ENCODE results near the gene OR5H2.
"Not testable (repeated sequence)": the region's sequence is repeated elsewhere in the genome, so short reads cannot be mapped to it uniquely, and the experiment has no call there.

Gene OR5H2

GRCh38 chr3:98282205-98282604, at the start of gene OR5H2:
OR5H2 (plus strand) TSS chr3:98282505; CDS start chr3:98282903, 398 bp downstream.
- in situ Hi-C loops (cut with MboI; ENCODE audit: low sequenced_read_pairs) = no loop called here

GRCh38 chr3:98233468-98233867, 48.8 kb upstream of the OR5H2 start:
- in situ Hi-C loops (cut with MboI; ENCODE audit: low sequenced_read_pairs) = no loop called here

- in situ Hi-C loops (cut with MboI; ENCODE audit: low sequenced_read_pairs) = no loop called here
Measured at GRCh38 chr3:98240131-98240530, 42.2 kb upstream of the OR5H2 start.

GRCh38 chr3:98242155-98242554, 40.1 kb upstream of the OR5H2 start:
- in situ Hi-C loops (cut with MboI; ENCODE audit: low sequenced_read_pairs) = no loop called here

GRCh38 chr3:98243843-98244242, 38.5 kb upstream of the OR5H2 start:
- in situ Hi-C loops (cut with MboI; ENCODE audit: low sequenced_read_pairs) = no loop called here

- in situ Hi-C loops (cut with MboI; ENCODE audit: low sequenced_read_pairs) = no loop called here
Measured at GRCh38 chr3:98246142-98246541, 36.2 kb upstream of the OR5H2 start.

- in situ Hi-C loops (cut with MboI; ENCODE audit: low sequenced_read_pairs) = not testable (repeated sequence)
Measured at GRCh38 chr3:98256026-98256425, 26.3 kb upstream of the OR5H2 start.

- in situ Hi-C loops (cut with MboI; ENCODE audit: low sequenced_read_pairs) = no loop called here
Measured at GRCh38 chr3:98259707-98260106, 22.6 kb upstream of the OR5H2 start.

- in situ Hi-C loops (cut with MboI; ENCODE audit: low sequenced_read_pairs) = no loop called here
Measured at GRCh38 chr3:98262046-98262445, 20.3 kb upstream of the OR5H2 start.

- in situ Hi-C loops (cut with MboI; ENCODE audit: low sequenced_read_pairs) = no loop called here
Measured at GRCh38 chr3:98263944-98264343, 18.4 kb upstream of the OR5H2 start, which contains the start of gene OR5H6. OR5H6 (plus strand) TSS chr3:98264244; CDS start chr3:98264333, 89 bp downstream.

- in situ Hi-C loops (cut with MboI; ENCODE audit: low sequenced_read_pairs) = no loop called here
Measured at GRCh38 chr3:98269846-98270245, 12.5 kb upstream of the OR5H2 start.

- in situ Hi-C loops (cut with MboI; ENCODE audit: low sequenced_read_pairs) = no loop called here
Measured at GRCh38 chr3:98272126-98272525, 10.2 kb upstream of the OR5H2 start.

GRCh38 chr3:98274914-98275313, 7.4 kb upstream of the OR5H2 start:
- in situ Hi-C loops (cut with MboI; ENCODE audit: low sequenced_read_pairs) = no loop called here

- in situ Hi-C loops (cut with MboI; ENCODE audit: low sequenced_read_pairs) = no loop called here
Measured at GRCh38 chr3:98290916-98291315, 8.6 kb downstream of the OR5H2 start.

GRCh38 chr3:98291332-98291957, 9.1 kb downstream of the OR5H2 start:
- in situ Hi-C loops (cut with MboI; ENCODE audit: low sequenced_read_pairs) = no loop called here

- in situ Hi-C loops (cut with MboI; ENCODE audit: low sequenced_read_pairs) = loop anchor here (10.0 kb wide), 1 partner anchor 287 kb away; the partner anchor contains the start of gene GABRR3
Measured at GRCh38 chr3:98322101-98322500, 39.8 kb downstream of the OR5H2 start.

GRCh38 chr3:98322686-98323085, 40.4 kb downstream of the OR5H2 start:
- in situ Hi-C loops (cut with MboI; ENCODE audit: low sequenced_read_pairs) = loop anchor here (10.0 kb wide), 1 partner anchor 288 kb away; the partner anchor contains the start of gene GABRR3

GRCh38 chr3:98323425-98323824, 41.1 kb downstream of the OR5H2 start:
- in situ Hi-C loops (cut with MboI; ENCODE audit: low sequenced_read_pairs) = loop anchor here (10.0 kb wide), 1 partner anchor 289 kb away; the partner anchor contains the start of gene GABRR3

- in situ Hi-C loops (cut with MboI; ENCODE audit: low sequenced_read_pairs) = loop anchor here (10.0 kb wide), 1 partner anchor 290 kb away; the partner anchor contains the start of gene GABRR3
Measured at GRCh38 chr3:98325055-98325454, 42.8 kb downstream of the OR5H2 start.

- in situ Hi-C loops (cut with MboI; ENCODE audit: low sequenced_read_pairs) = loop anchor here (10.0 kb wide), 1 partner anchor 291 kb away; the partner anchor contains the start of gene GABRR3
Measured at GRCh38 chr3:98326105-98326893, 44.0 kb downstream of the OR5H2 start.

GRCh38 chr3:98326945-98327344, 44.6 kb downstream of the OR5H2 start:
- in situ Hi-C loops (cut with MboI; ENCODE audit: low sequenced_read_pairs) = loop anchor here (10.0 kb wide), 1 partner anchor 292 kb away; the partner anchor contains the start of gene GABRR3

- in situ Hi-C loops (cut with MboI; ENCODE audit: low sequenced_read_pairs) = loop anchor here (10.0 kb wide), 1 partner anchor 294 kb away; the partner anchor contains the start of gene GABRR3
Measured at GRCh38 chr3:98328933-98329332, 46.6 kb downstream of the OR5H2 start.

Measured in HL-60/S4 treated with phorbol 12-myristate 13-acetate at 8.2 ng/mL for 4 days and 3 days (cell line).